ENCODE measurements around the gene MXD3.

MXD3 gene

DNA sequence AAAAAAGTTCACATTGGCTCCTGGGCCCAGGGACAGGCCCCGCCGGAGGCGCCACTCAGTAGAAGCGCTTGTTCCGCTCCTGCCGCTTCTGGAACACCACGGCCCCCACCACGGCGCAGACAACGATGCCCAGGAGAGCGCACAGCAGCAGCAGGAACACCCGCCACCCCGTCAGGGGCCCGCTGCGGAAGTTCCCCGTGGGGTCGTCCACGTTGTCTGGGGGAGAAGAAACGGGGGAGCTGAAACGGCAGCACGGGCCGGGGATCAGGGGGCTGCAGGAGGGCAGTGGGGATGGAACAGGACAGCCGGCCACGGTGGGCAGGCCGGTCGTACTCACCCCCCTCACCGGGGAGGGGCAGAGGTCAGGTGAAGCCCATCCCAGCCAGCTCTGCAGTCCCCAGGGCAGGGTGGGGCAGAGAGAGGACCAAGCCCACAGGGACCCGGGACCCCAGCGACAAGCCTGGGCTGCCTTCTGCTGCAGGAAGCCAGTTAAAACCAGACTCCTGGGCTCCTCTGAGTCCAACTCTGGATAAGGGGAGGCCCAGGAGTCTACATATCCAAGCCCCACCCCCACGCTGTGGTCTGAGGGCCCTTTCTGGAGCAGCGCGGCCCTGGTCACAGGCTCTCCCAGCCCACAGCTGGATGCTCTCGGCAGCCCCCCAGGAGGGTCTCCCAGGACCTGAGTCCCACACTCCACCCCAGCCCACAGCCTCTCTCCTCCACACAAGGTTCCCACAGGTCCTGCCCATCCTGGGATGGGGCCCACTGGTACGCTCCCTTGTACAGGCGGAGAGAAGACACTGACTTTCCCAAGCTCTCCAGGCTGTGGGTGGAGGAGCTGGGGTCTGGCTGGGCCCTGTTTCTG lies 20.6 kb upstream of the MXD3 start:
- H3K4me2 ChIP-seq (ENCODE audit: low read length): no peak overlapping the region
- H3F3A ChIP-seq (ENCODE audit: insufficient read depth, low read length): no peaks in the 10 kb centered on the region
- H4K20me1 ChIP-seq (ENCODE audit: insufficient read depth, low read length): no peaks in the 10 kb centered on the region
- no peaks in the 10 kb centered on the region for H3K9me3 ChIP-seq (ENCODE audit: low read length)
- TF ChIP-seq, protein P1, sequence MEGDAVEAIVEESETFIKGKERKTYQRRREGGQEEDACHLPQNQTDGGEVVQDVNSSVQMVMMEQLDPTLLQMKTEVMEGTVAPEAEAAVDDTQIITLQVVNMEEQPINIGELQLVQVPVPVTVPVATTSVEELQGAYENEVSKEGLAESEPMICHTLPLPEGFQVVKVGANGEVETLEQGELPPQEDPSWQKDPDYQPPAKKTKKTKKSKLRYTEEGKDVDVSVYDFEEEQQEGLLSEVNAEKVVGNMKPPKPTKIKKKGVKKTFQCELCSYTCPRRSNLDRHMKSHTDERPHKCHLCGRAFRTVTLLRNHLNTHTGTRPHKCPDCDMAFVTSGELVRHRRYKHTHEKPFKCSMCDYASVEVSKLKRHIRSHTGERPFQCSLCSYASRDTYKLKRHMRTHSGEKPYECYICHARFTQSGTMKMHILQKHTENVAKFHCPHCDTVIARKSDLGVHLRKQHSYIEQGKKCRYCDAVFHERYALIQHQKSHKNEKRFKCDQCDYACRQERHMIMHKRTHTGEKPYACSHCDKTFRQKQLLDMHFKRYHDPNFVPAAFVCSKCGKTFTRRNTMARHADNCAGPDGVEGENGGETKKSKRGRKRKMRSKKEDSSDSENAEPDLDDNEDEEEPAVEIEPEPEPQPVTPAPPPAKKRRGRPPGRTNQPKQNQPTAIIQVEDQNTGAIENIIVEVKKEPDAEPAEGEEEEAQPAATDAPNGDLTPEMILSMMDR (IDR thresholded peaks at IDR 0.05; ENCODE audit: low read length): no peak
- TF ChIP-seq EZH2 (IDR thresholded peaks at IDR 0.05; ENCODE audit: borderline replicate concordance, low read length): no peak
- H3K9me2 ChIP-seq (ENCODE audit: low read depth, low read length): no peaks in the 10 kb centered on the region
- H3K79me2 ChIP-seq (ENCODE audit: insufficient read depth, low read length): no peaks in the 10 kb centered on the region
- H2AFZ ChIP-seq (ENCODE audit: low read length): no peak overlapping the region
- H3K27ac ChIP-seq (ENCODE audit: low read depth, low read length, poor library complexity, severe bottlenecking): no peak overlapping the region
- H3K4me1 ChIP-seq (ENCODE audit: insufficient read depth, low read length, severe bottlenecking): no peaks in the 10 kb centered on the region
- H3K27me3 ChIP-seq (ENCODE audit: insufficient read depth, low read length): no peaks in the 10 kb centered on the region
- H3K4me3 ChIP-seq (ENCODE audit: low read depth, low read length, poor library complexity, severe bottlenecking): no peak overlapping the region
- peaks cover 71% of the 10 kb centered on the region for H3K36me3 ChIP-seq (ENCODE audit: insufficient read depth, low read length)
- H3K9ac ChIP-seq (ENCODE audit: low read length): no peak overlapping the region

DNA sequence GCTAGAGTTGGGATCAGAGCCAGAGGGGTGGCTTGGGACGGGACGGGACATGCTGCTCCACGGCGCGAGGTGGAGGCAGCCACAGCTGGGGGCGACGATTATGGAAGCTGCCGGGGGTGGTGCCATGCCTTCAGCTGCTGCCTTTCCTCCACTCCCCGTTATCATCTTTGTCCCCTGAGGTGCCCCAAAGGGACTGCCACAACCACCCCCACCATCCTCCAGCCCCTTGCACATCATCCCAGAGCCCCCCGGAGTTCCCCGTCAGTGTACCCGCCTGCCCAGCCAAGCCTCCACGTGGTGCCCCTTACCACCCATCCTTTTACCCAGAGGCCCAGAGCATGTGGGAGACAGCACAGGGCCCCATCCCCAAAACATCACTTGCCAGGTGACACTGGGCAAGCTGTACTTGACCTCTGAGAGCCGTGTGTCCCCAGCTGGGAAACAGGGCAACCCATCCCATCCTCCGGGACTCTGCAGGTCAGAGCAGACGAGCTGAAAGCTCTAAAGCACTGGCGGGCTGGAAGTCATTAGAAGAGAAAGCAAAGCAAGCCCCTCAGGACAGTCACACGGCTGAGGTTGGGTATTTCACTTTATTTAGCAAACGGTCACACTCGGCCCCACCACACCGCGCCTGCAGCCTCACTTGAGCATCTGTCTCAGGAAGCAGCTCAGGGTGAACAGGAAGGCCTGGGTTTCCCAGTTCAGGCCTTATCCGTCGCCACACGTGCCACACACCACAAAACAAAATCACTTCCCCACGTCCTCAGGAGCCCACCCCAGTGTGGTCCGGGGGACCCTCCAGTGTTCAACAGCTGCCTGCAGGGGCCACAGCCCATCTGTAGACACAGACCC lies 19.5 kb upstream of the MXD3 start:
- H3K4me2 ChIP-seq (ENCODE audit: low read length): no peak overlapping the region

DNA sequence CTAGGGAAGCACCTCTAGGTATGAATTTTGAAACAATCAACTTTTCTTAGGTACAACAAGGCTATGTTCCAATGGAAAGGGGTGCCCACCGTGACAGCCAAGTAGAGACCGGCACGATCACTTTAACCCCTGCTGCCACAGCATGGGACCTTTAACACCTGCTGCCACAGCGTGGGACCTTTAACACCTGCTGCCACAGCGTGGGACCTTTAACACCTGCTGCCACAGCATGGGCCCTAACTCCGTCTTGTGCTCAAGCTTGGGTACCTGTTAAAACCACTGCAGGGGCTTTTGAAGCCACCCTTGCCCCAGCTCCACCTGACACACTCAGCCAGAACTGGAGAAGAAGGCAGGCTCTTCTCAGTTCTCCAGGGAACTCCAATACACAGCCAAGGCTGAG lies 18.2 kb upstream of the MXD3 start:
- Histone ChIP-seq H3K4me1 (ENCODE audit: insufficient read depth, low read length, severe bottlenecking) (no peaks in the 10 kb centered on the region), H3K27ac (ENCODE audit: low read depth, low read length, poor library complexity, severe bottlenecking) (no peak overlapping the region), H3K79me2 (ENCODE audit: insufficient read depth, low read length) (no peaks in the 10 kb centered on the region), H3K9me2 (ENCODE audit: low read depth, low read length) (no peaks in the 10 kb centered on the region), H4K20me1 (ENCODE audit: insufficient read depth, low read length) (no peaks in the 10 kb centered on the region), H3K4me2 (ENCODE audit: low read length) (no peak overlapping the region), H2AFZ (ENCODE audit: low read length) (no peak overlapping the region), H3K9ac (ENCODE audit: low read length) (no peak overlapping the region), H3K36me3 (ENCODE audit: insufficient read depth, low read length) (peaks cover 47% of the 10 kb centered on the region), H3K27me3 (ENCODE audit: insufficient read depth, low read length) (no peaks in the 10 kb centered on the region), H3K9me3 (ENCODE audit: low read length) (no peaks in the 10 kb centered on the region), H3K4me3 (ENCODE audit: low read depth, low read length, poor library complexity, severe bottlenecking) (no peak overlapping the region), H3F3A (ENCODE audit: insufficient read depth, low read length) (no peaks in the 10 kb centered on the region)
- no peak for TF ChIP-seq EZH2 (IDR thresholded peaks at IDR 0.05; ENCODE audit: borderline replicate concordance, low read length)
- TF ChIP-seq, protein P1 (IDR thresholded peaks at IDR 0.05; ENCODE audit: low read length): no peak

More for the DNA sequence above, 19.5 kb upstream of the MXD3 start:
- H3F3A ChIP-seq (ENCODE audit: insufficient read depth, low read length): no peaks in the 10 kb centered on the region
- no peaks in the 10 kb centered on the region for H3K4me1 ChIP-seq (ENCODE audit: insufficient read depth, low read length, severe bottlenecking)
- H3K27me3 ChIP-seq (ENCODE audit: insufficient read depth, low read length): no peaks in the 10 kb centered on the region
- no peaks in the 10 kb centered on the region for H3K9me3 ChIP-seq (ENCODE audit: low read length)
- H3K27ac ChIP-seq (ENCODE audit: low read depth, low read length, poor library complexity, severe bottlenecking): no peak overlapping the region
- H3K9me2 ChIP-seq (ENCODE audit: low read depth, low read length): no peaks in the 10 kb centered on the region
- H3K4me3 ChIP-seq (ENCODE audit: low read depth, low read length, poor library complexity, severe bottlenecking): no peak overlapping the region
- H2AFZ ChIP-seq (ENCODE audit: low read length): no peak overlapping the region
- TF ChIP-seq, protein P1 (IDR thresholded peaks at IDR 0.05; ENCODE audit: low read length): no peak
- TF ChIP-seq EZH2 (IDR thresholded peaks at IDR 0.05; ENCODE audit: borderline replicate concordance, low read length): no peak
- H3K79me2 ChIP-seq (ENCODE audit: insufficient read depth, low read length): no peaks in the 10 kb centered on the region
- H4K20me1 ChIP-seq (ENCODE audit: insufficient read depth, low read length): no peaks in the 10 kb centered on the region
- H3K9ac ChIP-seq (ENCODE audit: low read length): no peak overlapping the region
- peaks cover 60% of the 10 kb centered on the region for H3K36me3 ChIP-seq (ENCODE audit: insufficient read depth, low read length)

All from OCI-LY1 (cell line).